OCI-LY7 (cell line): ENCODE data around the gene FRMD8.

ENCODE experiments used
- CTCF ChIP-seq: fragments of 200-600 bp; sonication (generic); conservative IDR thresholded peaks from 2 replicates; pipeline ENCODE4 v1.5.1; 2014; ENCODE audit warnings: mild to moderate bottlenecking, antibody characterized with exemption, low read length, moderate library complexity, mixed read lengths
- EZH2phosphoT487 ChIP-seq: fragments of 200-600 bp; sonication (generic); IDR thresholded peaks from 2 replicates; pipeline ENCODE4 v1.6.1; 2018; ENCODE audit warnings: low read depth, borderline replicate concordance, mild to moderate bottlenecking, mixed run types, antibody characterized with exemption, low read length, moderate library complexity, mixed read lengths

GRCh38 chr11:65429724-65430405 lies 43.4 kb downstream of the FRMD8 start:
- no peak for TF ChIP-seq CTCF
- no peak for TF ChIP-seq EZH2phosphoT487
